Inferior parietal cortex (tissue), 1 donor: ENCODE results near the gene CHST6.
A peak's percentile ranks its signal among the peaks of the same experiment; 100 is the strongest.
"Not testable (repeated sequence)": the region's sequence is repeated elsewhere in the genome, so short reads cannot be mapped to it uniquely, and the experiment has no call there.

Experiments used
- DNase-seq: peaks from one replicate; pipeline ENCODE4 v3.0.0-alpha.2; 2016; ENCODE audit errors: extremely low spot score

The CHST6 gene

DNA sequence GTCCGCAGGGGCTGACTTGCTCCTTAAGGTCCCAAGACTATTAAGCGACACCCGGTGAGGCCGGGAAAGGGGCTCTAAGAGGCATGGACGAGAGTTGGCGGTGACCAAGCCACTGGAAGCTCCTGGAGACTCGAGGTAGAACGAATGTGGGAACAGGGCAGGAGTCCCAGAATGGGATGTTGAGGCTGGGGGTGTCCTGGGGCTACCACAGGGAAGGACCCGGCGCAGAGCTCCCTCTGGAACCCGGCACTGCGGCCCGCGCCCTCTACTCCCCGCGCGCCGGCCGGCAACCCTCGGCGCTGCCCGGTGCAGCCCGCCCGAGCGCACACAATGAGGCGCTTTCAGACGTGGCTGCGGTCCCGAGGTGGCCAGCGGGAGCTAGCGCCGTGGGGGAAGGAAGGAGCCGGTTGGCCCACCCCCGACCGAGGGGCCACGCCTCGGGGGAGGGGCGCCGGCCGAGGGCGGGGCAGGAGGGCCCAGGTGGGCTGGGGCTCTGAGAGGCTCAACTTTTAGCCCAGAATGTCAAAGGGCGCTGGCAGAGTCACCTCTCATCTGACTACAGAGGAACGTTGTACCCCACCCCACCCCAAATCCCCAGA is at the start of gene CHST6:
TSS of gene CHST6 (minus strand) at position 366 of the 599 bp plus-strand sequence. CDS start 15,613 bp downstream, outside the sequence.
- peak; percentile 59 for DNase-seq

DNA sequence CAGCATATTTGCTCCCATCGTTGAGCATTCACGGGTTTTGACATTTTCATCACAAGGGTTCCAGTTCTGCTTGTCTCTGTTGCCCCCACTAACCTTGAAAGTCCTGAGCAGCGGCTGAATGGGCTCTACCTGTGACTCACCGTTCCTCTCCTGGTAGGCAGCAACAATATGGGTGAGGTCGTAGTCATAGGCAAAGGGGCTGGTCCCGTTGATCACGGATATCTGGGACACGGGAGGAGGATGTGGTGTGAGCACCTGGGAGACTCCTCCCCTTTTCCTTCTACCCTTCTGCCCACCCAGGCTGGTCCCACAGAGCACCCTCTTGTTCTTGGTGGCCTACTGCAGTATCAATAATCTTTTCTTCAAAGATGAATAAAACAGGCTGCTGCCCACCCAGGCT is 47.2 kb upstream of the CHST6 start:
- DNase-seq: not testable (repeated sequence)

DNA sequence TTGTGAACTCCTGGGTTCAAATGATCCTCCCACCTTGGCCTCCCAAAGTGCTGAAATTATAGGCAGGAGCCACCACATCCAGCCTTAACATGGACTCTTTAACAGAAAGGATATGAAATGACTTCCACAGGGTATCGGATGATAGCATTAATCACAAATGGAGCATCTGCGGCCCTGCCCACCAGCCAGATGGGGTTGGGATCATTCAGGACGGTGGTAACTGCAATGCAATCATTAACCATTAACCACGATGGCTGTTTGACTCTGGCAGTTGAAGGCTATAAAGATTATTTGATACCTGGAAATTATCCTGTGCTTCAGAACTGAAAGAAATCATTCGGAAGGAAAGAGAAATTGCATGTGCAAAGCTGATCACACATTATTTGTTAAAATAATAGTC is 46.0 kb upstream of the CHST6 start:
- no peak for DNase-seq

DNA sequence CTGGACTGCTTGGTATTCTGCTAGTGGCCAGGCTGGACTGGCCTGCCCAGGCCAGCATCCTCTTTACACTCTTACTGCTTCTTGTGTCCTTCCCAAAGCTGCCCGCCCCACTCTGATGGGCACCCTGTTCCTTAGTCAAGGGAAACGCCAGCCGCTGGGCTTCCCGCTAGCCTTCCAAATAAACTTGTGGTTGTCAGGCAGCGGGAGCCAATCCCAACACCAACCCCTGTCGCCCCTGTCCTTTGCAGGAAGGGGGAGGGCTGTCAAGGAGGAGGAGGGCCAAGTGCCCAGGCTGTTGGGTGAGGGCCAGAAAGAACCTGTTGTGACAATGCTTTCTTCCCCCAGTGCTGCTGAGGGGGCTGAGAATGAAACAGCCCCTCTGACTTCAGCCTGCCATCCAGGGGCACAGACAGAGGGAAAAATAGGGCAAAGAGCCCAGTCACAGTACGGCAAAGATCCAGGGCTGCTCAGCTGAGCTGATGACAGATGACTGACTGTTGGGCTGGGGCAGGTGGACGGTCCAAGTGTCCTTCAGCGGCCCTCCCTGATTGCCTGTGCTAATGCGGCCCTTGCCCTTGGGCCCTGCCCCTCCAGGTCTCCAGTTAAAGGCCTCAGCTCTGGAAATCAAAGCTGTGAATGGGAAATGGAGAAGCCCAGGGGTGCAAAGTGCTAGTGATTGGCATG is 43.8 kb upstream of the CHST6 start:
- not testable (repeated sequence) for DNase-seq

DNA sequence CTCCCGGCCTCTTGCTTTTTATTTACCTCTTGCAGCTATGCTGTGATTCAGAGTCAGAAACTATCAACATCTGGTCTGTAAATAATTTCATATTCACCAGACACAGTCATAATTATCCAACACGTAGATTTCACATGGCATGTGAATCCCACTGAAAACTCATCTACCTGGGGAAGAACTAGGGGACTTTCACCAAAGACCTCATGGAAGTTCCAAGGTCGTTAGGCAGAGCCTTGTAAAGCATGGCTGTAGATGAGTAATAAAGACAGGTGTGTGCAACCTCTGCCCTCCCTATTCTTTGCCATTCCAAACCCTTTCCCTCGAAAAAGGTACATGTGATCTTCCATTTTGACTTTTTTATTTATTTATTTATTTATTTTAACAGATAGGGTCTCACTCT is 42.5 kb upstream of the CHST6 start:
- no peak for DNase-seq

DNA sequence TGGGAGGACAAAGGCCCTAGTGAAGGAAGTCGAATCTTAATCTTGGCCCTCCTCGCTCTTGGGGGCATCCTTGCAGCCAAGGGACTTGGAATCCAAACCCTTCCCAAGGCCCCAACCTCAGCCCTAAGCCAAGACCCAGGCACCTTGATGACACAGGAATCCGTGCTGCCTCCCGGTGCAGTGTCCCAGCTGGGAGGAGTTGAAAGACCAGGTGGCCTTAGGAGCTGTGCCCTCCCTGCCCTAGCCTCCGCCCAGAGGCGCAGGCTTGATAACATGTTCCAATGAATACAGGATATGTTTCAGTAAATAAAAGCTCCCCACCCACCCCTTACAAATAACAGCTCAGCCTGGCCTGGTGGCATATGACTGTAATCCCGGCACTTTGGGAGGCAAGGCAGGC is 40.7 kb upstream of the CHST6 start, which contains the start of gene CHST5:
TSS of gene CHST5 (minus strand) at position 208 of the 400 bp plus-strand sequence. CDS start 5,724 bp downstream, outside the sequence.
- DNase-seq: no peak

DNA sequence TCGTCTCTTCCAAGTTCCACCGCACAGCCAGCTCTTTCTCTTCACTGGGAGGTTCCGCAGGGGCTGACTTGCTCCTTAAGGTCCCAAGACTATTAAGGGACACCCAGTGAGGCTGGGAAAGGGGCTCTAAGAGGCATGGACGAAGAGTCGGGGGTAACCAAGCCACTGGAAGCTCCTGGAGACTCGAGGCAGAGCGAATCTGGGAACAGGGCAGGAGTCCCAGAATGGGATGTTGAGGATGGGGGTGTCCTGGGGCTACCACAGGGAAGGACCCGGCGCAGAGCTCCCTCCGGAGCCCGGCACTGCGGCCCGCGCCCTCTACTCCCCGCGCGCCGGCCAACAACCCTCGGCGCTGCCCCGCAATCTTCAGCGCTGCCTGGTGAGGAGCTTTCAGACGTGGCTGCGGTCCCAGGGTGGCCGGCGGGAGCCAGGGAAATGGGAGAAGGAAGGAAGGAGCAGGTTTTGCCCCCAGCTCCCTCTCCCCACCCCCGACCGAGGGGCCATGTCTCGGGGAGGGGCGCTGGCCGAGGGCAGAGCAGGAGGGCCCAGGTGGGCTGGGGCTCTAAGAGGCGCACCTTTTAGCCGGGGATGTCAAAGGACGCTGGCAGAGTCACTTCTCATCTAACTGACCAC is 40.1 kb upstream of the CHST6 start:
- no peak for DNase-seq

DNA sequence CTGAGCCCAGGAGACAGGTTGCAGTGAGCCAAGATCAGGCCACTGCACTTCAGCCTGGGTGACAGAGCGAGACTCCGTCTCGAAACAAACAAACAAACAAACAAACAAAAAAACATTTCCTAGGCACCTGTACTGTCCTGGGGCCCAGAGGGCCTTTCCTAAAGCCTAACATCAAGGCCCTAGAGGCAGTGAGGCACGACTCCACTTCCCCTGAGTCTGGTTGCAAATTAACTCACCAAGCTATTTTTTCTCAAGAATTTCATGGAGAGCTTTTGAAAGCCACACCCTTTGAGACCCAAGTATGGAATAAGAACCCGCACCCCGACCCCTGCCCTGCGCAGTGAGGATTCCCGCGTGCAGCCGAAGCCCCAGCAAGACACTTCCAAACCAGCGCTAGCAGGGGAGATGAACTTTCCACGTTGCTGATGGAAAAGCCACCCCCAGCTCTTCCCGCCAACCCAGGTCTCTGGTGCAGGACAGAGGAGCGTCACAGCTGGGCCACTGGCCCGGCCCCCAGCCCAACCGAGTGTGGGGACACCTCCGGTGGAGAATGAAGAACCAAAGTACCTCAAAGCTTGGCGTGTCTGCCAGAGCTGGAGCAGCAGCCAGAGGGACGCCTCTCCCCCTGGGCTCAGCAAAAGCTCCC is 39.4 kb upstream of the CHST6 start:
- DNase-seq: no peak

DNA sequence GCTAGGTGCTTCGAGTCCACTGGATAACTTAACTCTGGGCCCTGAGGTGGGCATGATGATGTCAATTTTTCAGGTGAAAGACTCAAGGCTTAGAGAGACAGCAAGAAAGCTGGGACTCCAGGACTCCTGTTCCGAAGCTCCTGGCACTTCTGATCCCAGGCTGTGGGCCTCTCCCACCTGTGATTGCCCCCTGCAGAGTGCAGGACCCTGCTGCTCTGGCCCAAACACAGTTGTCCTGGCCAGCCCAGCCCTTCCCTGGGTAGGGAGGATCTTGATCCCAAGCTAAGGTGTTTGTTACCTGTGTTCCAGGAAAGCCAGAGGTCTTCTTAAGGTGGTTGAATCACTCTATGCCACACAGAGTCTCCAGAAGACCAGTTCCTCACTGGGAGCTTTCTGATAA is 37.5 kb upstream of the CHST6 start:
- DNase-seq: no peak

DNA sequence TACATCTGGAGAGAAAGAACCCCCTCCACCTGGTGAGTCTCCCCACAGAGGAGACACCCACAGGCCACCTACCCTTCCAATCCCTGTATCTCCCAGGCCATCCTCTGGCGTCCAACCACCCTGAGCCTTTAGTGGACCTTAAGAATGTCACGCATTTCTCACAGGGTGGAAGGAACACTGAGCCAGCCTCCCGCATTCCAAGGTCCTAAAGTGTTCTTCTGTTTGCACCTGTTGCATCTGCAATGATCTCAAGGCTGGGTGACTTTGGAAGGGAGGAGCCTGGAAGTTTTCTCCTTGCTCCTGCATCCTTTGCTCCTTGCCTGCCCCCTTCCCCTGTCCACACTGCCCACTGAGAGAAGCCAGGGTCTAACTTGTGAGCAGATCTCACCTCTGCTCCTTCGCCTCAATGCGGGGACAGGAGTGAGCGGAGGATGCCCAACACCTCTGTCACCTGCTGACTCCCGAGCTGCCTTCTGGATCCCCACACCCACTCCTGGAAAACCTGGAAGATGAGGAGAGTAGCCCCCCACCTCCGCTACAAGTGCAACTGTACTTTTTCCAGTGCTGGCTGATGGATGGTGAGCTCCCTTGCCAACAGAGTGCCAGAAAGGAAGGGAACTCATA is 37.0 kb upstream of the CHST6 start:
- no peak for DNase-seq

DNA sequence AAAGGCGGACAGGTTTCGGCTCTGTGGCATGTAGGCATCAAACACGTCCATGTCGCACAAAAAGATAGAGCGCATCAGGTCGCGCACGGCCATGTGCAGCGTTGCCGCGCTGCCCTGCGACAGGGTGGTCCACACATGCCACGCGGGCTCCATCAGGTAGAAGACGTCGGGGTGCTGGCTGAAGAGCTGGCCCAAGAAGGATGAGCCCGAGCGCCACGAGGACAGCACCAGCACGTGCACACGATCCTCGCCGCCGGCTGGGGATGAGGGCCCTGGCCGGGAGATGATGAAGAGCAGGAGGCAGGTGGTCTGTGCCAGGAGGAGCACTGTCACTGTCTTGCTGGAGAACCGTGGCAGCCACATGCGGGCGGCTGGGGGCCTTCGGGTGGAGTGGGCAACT is 34.7 kb upstream of the CHST6 start:
- no peak for DNase-seq

DNA sequence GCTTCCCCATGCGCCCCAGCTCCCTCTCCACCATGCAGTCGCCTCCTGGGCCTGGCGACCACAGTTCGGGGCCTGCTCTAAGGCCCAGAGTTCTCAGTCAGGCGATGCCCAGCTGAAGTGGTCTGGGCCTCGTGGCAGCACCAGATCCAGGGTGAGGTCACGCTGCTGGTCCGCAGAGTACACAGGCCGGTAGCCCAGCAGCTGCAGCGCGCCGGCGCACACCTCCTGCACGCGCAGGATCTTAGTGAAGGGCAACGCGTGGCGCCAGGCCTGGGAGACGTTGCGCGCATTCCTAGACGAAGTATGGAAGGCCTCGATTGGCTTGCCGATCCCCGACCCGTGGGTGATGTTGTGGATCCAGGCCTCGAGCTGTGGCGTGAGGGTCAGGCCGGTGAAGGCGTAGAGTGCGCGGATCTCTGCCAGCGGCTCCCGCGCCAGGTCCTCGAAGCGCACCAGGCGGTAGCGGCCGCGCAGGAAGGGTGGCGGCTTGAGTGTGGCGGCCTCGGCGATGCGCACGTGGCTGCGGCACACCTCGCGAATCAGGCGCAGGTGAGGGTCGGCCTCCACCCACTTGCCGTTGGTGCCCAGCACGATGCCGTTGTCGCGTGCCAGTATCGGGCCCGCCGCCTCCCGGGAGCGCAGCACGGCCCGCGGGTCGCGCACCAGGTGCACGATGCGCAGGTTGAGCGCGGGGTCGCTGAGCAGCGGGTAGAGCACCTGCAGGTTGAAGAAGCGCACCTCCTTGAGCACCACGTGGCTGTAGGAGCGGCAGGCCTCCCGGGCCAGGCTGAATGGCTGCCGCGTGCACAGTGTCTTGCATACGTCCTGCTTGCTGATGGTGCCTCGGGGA is 34.0 kb upstream of the CHST6 start:
- no peak for DNase-seq

DNA sequence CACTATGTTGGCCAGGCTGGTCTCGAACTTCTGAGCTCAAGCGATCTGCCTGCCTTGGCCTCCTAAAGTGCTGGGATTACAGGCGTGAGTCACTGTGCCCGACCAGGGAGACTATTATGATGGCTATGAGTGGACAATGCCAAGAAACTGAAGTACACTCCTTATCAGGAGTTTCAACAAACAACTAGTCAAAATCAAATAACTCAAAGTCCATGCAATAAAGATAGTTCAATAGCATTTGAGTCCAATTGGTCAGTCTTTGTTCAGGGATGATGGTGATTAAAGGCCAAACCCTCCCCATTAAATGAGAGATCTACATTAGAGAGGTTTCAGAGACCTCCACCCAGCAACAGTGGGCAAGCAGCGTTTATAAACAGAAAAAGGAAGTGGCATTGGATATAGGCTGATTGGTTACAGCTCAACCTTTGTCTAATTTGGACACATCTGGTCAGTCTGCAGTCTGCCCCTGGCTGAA is 32.6 kb upstream of the CHST6 start:
- no peak for DNase-seq

DNA sequence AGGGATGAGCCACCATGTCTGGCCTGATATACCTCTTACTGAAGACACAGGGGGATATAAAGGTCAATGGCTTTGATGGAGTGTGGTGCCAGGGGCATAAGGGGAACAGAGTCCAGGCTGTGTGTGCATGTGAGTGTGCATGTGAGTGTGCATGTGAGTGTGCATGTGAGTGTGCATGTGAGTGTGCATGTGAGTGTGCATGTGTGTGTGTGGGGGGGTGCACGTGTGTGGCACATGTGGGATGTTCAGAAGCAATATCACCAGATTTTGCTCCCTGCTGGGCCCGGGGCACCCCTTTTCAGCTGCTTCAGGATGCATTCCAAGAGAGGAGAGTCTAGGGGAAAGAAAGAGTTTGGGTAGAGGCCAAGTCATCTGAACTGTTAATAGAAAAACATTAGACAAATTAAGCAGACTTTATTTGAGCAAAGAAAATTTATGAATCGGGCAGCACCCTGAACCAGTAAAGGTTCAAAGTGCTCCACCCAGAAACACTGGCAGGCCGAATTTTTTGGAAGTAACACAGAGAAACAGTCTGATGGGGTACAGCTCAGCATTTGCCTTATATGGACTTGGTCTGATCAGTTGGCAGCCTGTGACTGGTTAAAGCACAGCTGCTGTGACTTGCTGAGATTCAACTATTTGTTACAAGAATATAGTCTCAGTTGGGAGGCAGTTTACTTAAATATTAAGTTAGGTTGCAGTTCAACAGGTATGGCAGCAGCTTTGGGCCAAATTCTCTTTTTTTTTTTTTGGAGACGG is 31.0 kb upstream of the CHST6 start:
- DNase-seq: no peak

DNA sequence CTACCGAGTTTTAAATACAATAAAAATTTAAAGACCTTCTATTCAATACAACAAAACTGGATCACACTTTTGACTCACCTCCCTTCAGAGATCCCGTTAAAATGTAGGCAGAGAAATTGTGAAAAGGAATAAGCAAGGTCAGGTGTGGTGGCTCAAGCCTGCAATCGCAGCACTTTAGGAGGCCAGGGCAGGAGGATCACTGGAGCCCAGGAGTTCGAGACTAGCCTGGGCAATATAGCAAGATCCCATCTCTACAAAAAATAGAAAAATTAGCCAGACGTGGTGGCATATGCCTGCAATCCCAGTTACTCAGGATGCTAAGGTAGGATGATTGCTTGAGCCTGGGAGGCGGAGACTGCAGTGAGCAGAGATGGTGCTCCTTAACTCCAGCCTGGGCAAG is 23.9 kb upstream of the CHST6 start:
- no peak for DNase-seq

DNA sequence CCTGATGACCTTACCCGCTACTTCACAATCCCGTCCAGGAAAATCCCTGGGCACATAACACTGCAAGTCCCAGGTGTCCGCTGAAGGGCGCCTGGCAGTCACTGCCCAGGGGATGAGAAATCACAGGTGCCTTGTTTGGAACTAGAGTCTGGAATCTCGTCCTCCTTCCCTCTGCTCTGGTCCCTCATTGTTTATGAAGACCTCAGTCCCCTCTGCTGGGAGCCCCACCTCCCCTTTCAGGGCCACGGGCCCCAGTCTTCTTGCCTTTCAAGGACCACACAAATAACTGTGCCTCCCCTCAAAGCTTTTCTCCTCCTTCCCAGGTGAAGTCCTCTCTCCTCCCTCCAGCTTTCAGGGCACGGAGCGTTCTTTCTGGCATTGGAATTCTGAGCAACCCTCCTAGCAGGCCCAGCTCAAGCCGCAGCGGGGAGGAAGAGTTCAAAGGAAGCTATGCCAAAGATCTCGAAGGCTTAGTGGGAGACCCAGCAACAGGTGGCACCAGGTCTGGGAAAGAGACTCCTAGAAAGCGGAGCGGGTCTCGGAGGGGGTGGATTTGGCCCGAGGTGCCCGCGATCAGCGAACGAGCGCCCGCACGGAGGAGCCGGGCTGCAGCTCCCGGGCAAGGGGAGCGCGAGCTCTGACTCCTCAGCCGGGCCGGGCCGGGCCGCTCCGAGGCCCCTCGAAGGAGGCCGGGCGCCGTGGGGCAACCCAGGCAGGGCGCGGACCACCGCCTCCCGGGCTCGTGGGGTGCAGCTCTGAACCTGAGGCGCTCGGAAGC is 21.1 kb upstream of the CHST6 start:
- DNase-seq: not testable (repeated sequence)

DNA sequence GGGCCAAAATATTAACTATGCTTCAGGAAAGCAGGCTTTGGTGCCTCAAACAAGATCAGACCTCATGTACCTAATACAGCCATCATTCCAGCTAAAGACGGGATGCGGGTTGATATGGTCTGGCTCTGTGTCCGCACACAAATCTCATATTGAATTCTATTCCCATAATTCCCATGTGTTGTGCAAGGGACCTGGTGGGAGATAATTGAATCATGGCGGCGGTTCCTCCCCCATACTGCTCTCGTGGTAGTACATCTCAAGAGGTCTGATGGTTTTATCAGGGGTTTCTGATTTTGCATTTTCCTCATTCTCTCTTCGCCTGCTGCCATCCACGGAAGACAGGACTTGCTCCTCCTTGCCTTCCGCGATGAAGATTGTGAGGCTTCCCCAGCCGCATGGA is 19.1 kb upstream of the CHST6 start:
- no peak for DNase-seq

DNA sequence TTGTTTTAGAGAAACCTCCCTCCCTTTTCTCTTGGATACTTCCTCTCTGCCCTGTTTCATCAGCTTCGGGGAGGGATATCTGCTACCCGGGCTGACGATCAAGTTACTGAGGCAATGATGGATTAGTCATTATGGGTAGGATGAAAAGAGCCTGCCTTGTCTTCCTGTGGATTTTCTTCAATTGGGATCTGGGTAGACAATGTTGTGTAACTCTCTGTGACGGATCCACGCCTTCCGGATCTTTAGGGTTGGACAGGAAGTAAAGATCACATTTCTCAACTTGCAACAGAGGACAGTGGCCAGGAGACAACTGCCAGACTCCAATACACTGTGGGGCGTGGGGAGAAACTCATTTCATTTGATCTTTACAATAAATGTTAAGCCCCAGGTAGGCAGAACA is 11.3 kb upstream of the CHST6 start:
- DNase-seq: no peak

DNA sequence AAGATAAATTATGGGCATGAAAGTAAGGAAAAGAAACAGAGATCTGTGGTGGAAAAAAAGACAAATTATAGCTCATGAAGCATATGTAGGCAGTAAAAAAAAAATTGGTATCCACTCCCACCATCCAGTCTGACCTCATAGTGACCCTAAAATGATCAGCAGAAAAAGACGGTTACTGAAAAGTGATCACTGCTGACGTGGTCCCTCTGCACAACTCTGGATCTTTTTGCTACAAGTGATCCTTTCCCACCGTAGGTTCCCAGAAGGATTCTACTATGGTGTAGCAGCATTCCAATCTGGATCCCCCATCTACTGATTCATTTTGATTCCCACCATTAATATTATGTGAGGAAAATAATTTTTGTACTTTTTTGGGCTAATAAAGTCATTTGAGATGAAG is 10.9 kb upstream of the CHST6 start:
- DNase-seq: no peak

DNA sequence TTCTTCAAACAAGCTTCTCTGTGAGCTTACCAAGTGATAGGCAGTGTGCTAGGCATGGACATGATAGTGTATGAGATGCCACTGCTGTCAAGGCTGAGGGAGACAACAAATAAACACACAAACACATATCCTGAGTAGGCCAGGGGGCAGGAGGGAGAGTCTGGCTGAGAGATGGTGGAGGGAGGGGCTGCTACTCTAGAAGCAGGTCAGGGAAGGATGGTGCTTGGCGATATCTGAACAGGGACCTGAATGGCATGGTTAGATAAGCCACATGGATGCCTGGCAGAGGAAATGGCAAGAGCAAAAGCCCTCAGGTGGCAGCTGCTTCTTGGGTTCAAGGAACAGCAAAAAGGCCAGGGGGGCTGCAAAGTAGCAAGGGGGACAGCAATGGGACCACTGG is 8.6 kb upstream of the CHST6 start:
- DNase-seq: no peak
